ENCODE measurements around the gene C6orf15.

DNA sequence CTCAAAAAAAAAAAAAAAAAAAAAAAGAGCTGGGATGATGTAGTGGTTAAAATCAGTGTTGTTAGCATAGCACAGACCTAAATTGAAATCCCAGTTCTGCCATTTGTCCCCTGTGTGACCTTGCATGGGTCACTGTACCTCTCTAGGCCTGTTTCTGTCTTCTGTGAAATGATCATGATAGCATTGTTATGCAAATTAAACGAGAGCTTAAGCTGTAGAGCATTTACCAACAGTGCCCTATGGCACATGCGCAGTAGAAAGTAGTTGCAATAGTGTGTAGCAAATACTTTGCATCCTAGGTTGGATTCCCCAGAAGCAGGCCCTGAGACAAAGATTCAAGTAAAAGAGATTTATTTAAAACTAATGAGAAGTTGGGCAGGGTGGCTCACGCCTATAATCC lies 19.2 kb upstream of the C6orf15 start:
- TF ChIP-seq, protein P1, sequence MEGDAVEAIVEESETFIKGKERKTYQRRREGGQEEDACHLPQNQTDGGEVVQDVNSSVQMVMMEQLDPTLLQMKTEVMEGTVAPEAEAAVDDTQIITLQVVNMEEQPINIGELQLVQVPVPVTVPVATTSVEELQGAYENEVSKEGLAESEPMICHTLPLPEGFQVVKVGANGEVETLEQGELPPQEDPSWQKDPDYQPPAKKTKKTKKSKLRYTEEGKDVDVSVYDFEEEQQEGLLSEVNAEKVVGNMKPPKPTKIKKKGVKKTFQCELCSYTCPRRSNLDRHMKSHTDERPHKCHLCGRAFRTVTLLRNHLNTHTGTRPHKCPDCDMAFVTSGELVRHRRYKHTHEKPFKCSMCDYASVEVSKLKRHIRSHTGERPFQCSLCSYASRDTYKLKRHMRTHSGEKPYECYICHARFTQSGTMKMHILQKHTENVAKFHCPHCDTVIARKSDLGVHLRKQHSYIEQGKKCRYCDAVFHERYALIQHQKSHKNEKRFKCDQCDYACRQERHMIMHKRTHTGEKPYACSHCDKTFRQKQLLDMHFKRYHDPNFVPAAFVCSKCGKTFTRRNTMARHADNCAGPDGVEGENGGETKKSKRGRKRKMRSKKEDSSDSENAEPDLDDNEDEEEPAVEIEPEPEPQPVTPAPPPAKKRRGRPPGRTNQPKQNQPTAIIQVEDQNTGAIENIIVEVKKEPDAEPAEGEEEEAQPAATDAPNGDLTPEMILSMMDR (IDR thresholded peaks at IDR 0.05) = no peak
- no peak for TF ChIP-seq POLR2A (IDR thresholded peaks at IDR 0.05)

Measured in esophagus squamous epithelium (tissue), 4 donors.